HG03045 (cell line): ENCODE data around the gene GLE1.
A peak's percentile ranks its signal among the peaks of the same experiment; 100 is the strongest.
"Not testable (repeated sequence)": the region's sequence is repeated elsewhere in the genome, so short reads cannot be mapped to it uniquely, and the experiment has no call there.

Experiments
- ATAC-seq: cut with Tn5 transposase; IDR thresholded peaks from one replicate; pipeline ENCODE4 v1.9.1; 2021; ENCODE audit warnings: mild to moderate bottlenecking, moderate library complexity; ENCODE audit not compliant: unreplicated experiment

Gene GLE1

GRCh38 chr9:128551657-128552152 lies 47.2 kb downstream of the GLE1 start:
- ATAC-seq = no peak

GRCh38 chr9:128552153-128552743 lies 47.7 kb downstream of the GLE1 start, which contains the start of gene SPTAN1:
TSS of gene SPTAN1 (plus strand) at chr9:128552587. CDS start at chr9:128566741, 14,154 bp downstream.
- ATAC-seq = peak; percentile 74

GRCh38 chr9:128552744-128553440 lies 48.4 kb downstream of the GLE1 start:
- ATAC-seq = peak; percentile 40

- ATAC-seq = no peak
These were observed 49.2 kb downstream of the GLE1 start for GRCh38 chr9:128553728-128554127.

GRCh38 chr9:128554155-128554862 lies 49.8 kb downstream of the GLE1 start:
- ATAC-seq = no peak

GRCh38 chr9:128555180-128555721 lies 50.7 kb downstream of the GLE1 start:
- ATAC-seq = no peak

- ATAC-seq = no peak
These were observed 51.8 kb downstream of the GLE1 start for GRCh38 chr9:128556276-128556675.

- no peak for ATAC-seq
These were observed 52.6 kb downstream of the GLE1 start for GRCh38 chr9:128556926-128557634.

- peak; percentile 54 for ATAC-seq
These were observed 54.2 kb downstream of the GLE1 start for GRCh38 chr9:128558431-128559310.

GRCh38 chr9:128565578-128565977 lies 61.1 kb downstream of the GLE1 start:
- ATAC-seq = no peak

- ATAC-seq = no peak
These were observed 64.1 kb downstream of the GLE1 start for GRCh38 chr9:128568470-128569078.

- ATAC-seq = no peak
These were observed 71.0 kb downstream of the GLE1 start for GRCh38 chr9:128575469-128575868.

GRCh38 chr9:128575916-128576315 lies 71.4 kb downstream of the GLE1 start:
- ATAC-seq = no peak

- ATAC-seq = no peak
These were observed 72.7 kb downstream of the GLE1 start for GRCh38 chr9:128577206-128577605.

- ATAC-seq = no peak
These were observed 74.7 kb downstream of the GLE1 start for GRCh38 chr9:128579194-128579593.

GRCh38 chr9:128580731-128581130 lies 76.2 kb downstream of the GLE1 start:
- no peak for ATAC-seq

- not testable (repeated sequence) for ATAC-seq
These were observed 80.6 kb downstream of the GLE1 start for GRCh38 chr9:128585155-128585554.

GRCh38 chr9:128586934-128587333 lies 82.4 kb downstream of the GLE1 start:
- not testable (repeated sequence) for ATAC-seq

GRCh38 chr9:128587453-128587852 lies 82.9 kb downstream of the GLE1 start:
- ATAC-seq = no peak
